ENCODE results near the gene CIAO3.
"Not testable (repeated sequence)": the region's sequence is repeated elsewhere in the genome, so short reads cannot be mapped to it uniquely, and the experiment has no call there.

CIAO3 gene

DNA sequence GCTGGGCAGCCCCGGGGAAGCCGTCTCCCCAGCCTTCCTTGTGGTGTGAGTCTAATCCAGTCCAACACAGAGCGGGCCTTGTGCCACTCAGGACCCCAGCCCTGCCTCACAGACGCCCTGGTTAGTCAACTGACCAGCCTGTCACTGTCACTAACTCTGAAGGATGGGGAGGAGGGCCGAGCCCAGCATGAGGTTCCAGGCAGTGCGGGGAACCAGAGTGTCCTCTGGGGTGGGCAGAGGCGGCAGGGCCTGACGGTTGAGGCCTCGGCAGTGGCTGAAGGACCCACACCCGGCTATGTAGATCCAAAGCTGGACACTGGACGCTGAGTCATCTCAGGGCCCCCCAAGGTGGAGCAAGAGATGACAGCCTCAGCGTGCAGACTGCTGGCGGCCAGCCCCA, 38.8 kb upstream of the CIAO3 start:
- H4K20me1 ChIP-seq: peaks cover 0 to 46% (median 17%) of the 10 kb centered on the region in 11 experiments; a peak in 17 of 22 replicates
- no peaks in the 10 kb centered on the region for H3K9me3 ChIP-seq (replicated peaks in 1 of 11)
- TF ChIP-seq Cebpa-rat (IDR thresholded peaks at IDR 0.05): no peak
- peaks cover 0 to 23% (median 0%) of the 10 kb centered on the region in 11 experiments; a peak in 4 of 22 replicates for H3K27me3 ChIP-seq
- peaks cover 0 to 4% (median 0%) of the 10 kb centered on the region in 11 experiments; a peak in 3 of 22 replicates for H3K36me3 ChIP-seq
- H3K4me1 ChIP-seq: peaks cover 19 to 63% (median 50%) of the 10 kb centered on the region in 10 experiments
- no peak overlapping the region for H3K9ac ChIP-seq
- H3K4me2 ChIP-seq: 0 out of 22 replicates have a peak overlapping the region, but pooled peaks of 1 of the 11 experiments have one; percentile 6
- no peak overlapping the region for H3K27ac ChIP-seq
- H3K4me3 ChIP-seq: no peak overlapping the region

DNA sequence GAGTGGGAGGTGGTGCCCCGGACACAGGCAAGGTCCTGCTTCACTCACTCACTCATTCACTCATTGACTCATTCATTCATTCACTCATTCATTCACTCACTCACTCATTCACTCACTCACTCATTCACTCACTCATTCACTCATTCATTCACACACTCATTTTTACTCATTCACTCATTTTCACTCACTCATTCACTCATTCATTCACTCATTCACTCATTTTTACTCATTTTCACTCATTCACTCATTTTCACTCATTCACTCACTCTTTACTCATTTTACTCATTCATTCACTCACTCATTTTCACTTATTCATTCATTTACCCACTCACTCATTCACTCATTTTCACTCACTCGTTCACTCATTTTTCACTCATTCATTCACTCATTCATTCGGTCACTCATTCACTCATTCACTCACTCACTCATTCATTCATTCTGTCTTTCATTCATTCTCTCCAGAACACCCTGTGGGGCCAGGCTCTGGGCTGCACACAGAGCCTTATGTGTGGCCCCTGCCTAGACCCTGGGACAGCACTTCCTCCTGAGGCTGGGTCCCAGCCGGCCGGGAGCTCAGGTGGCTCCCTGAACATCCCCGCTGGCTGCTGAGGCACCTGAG, 38.2 kb upstream of the CIAO3 start:
- Histone ChIP-seq H3K4me2 (peak overlapping the region in 9 of 11 experiments; percentile 70 to 89 (median 75); a peak in 15 of 22 replicates), H3K36me3 (no peaks in the 10 kb centered on the region), H4K20me1 (peaks cover 0 to 40% (median 13%) of the 10 kb centered on the region in 11 experiments; a peak in 11 of 22 replicates), H3K27me3 (peaks cover 0 to 23% (median 0%) of the 10 kb centered on the region in 11 experiments; a peak in 4 of 22 replicates), H3K27ac (no peak overlapping the region), H3K9me3 (replicated peaks in 1 of 11) (no peaks in the 10 kb centered on the region), H3K4me1 (peaks cover 19 to 62% (median 49%) of the 10 kb centered on the region in 10 experiments), H3K4me3 (no peak overlapping the region), H3K9ac (no peak overlapping the region)
- no peak for TF ChIP-seq Cebpa-rat (IDR thresholded peaks at IDR 0.05)

DNA sequence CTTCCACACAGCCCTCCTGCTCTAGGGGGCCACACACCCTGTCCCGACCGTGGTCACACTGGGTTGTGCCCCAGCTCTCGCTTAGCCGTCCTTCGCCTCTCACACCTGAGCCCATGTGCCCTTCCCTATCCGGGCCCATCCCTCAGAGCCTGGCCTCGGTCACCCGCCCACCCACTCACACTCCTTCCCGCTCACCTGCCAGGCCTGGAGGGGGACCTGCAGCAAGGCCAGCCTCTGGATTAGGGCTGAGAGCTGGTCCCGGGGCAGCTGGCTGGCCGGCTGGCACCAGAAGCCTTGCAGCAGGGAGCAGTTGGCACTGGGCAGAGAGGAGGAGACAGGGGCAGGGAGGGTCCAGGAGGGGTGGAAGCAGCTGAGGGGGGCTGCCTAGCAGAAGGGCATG, 37.6 kb upstream of the CIAO3 start:
- peaks cover 19 to 56% (median 45%) of the 10 kb centered on the region in 10 experiments for H3K4me1 ChIP-seq
- TF ChIP-seq Cebpa-rat (IDR thresholded peaks at IDR 0.05): no peak
- H3K9me3 ChIP-seq (replicated peaks in 1 of 11): no peaks in the 10 kb centered on the region
- no peak overlapping the region for H3K27ac ChIP-seq
- peaks cover 0 to 35% (median 10%) of the 10 kb centered on the region in 11 experiments; a peak in 9 of 22 replicates for H4K20me1 ChIP-seq
- H3K4me2 ChIP-seq: peak overlapping the region; percentile 41 to 89 (median 74); a peak in 21 of 22 replicates
- H3K4me3 ChIP-seq: no peak overlapping the region
- peaks cover 0 to 23% (median 0%) of the 10 kb centered on the region in 11 experiments; a peak in 4 of 22 replicates for H3K27me3 ChIP-seq
- peak overlapping the region in 2 of 11 experiments; percentile 3 to 50; a peak in 1 of 22 replicates for H3K9ac ChIP-seq
- H3K36me3 ChIP-seq: no peaks in the 10 kb centered on the region

DNA sequence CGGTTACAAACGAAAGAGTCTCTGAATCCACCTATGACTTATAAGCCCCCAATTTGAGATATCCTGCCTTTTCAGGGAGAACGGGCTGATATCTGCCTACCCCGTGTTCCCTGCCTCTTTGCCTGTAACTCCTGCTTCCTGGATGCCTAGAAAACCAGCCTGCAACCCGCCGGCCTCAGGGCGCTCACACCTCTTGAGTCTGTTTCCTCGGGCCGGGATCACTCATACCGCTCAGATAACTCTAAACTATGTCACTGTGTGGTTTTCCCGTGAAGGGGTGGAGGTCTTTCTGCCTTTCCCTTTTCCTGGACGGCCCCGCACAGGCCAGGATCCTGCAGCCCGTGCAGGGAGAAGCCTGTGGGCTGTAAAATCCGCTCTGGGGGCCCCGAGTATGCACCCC, 37.0 kb upstream of the CIAO3 start:
- Histone ChIP-seq H3K27ac (0 out of 22 replicates have a peak overlapping the region, but pooled peaks of 1 of the 11 experiments have one; percentile 2), H3K9me3 (replicated peaks in 1 of 11) (no peaks in the 10 kb centered on the region), H4K20me1 (peaks cover 0 to 28% (median 5%) of the 10 kb centered on the region in 11 experiments; a peak in 9 of 22 replicates), H3K4me2 (peak overlapping the region; percentile 41 to 89 (median 74)), H3K27me3 (peaks cover 0 to 18% (median 0%) of the 10 kb centered on the region in 11 experiments; a peak in 4 of 22 replicates), H3K4me1 (peaks cover 19 to 50% (median 39%) of the 10 kb centered on the region in 10 experiments), H3K36me3 (no peaks in the 10 kb centered on the region), H3K9ac (peak overlapping the region in 8 of 11 experiments; percentile 2 to 50 (median 16); a peak in 8 of 22 replicates), H3K4me3 (0 out of 20 replicates have a peak overlapping the region, but pooled peaks of 1 of the 10 experiments have one; percentile 5)
- TF ChIP-seq Cebpa-rat (IDR thresholded peaks at IDR 0.05): no peak

DNA sequence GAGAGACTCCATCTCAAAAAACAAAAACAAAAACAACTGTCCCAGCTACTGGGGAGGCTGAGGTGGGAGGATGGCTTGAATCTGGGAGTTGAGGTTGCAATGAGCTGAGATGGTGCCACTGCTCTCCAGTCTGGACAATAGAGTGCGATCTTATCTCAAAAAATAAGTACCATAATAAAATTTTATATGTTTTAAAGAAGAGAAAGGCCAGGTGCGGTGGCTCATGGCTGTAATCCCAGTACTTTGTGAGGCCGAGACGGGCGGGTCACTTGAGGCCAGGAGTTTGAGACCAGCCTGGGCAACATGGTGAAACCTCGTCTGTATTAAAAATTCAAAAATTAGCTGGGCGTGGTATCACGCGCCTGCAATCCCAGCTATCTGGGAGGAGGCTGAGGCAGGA, 36.0 kb upstream of the CIAO3 start:
- H3K9ac ChIP-seq: peak overlapping the region in 4 of 11 experiments; percentile 11 to 50 (median 26); a peak in 6 of 22 replicates
- no peaks in the 10 kb centered on the region for H3K36me3 ChIP-seq
- peak overlapping the region in 9 of 11 experiments; percentile 70 to 89 (median 75); a peak in 19 of 22 replicates for H3K4me2 ChIP-seq
- H3K4me3 ChIP-seq: no peak overlapping the region
- H3K9me3 ChIP-seq (replicated peaks in 1 of 11): no peaks in the 10 kb centered on the region
- no peak overlapping the region for H3K27ac ChIP-seq
- peaks cover 0 to 18% (median 0%) of the 10 kb centered on the region in 11 experiments; a peak in 5 of 22 replicates for H4K20me1 ChIP-seq
- peaks cover 0 to 12% (median 0%) of the 10 kb centered on the region in 11 experiments; a peak in 3 of 22 replicates for H3K27me3 ChIP-seq
- peaks cover 18 to 42% (median 31%) of the 10 kb centered on the region in 10 experiments for H3K4me1 ChIP-seq
- TF ChIP-seq Cebpa-rat (IDR thresholded peaks at IDR 0.05): no peak

DNA sequence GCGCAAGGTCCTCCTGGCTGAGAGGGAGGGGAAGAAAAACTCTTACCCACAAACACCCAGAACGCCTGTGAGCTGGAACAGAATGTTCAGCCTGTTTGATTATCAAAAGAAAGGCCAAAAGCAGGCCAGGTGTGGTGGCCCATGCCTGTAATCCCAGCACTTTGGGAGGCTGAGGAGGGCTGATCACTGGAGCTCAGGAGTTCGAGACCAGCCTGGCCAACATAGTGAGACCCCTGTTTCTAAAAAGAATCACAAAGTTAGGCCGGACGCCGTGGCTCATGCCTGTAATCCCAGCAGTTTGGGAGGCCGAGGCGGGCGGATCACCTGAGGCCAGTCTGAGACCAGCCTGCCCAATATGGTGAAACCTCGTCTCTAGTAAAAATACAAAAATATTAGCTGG, 35.5 kb upstream of the CIAO3 start:
- not testable (repeated sequence) for H3K9me3 ChIP-seq (replicated peaks in 1 of 11); H3K36me3 ChIP-seq; H3K9ac ChIP-seq; H3K27ac ChIP-seq; H3K4me3 ChIP-seq
- H4K20me1 ChIP-seq: peaks cover 0 to 13% (median 0%) of the 10 kb centered on the region in 11 experiments; a peak in 4 of 22 replicates
- peaks cover 15 to 42% (median 30%) of the 10 kb centered on the region in 10 experiments for H3K4me1 ChIP-seq
- H3K4me2 ChIP-seq: peak overlapping the region in 3 of 11 experiments; percentile 74 to 89 (median 77); a peak in 6 of 22 replicates
- H3K27me3 ChIP-seq: peaks cover 0 to 12% (median 0%) of the 10 kb centered on the region in 11 experiments; a peak in 3 of 22 replicates

DNA sequence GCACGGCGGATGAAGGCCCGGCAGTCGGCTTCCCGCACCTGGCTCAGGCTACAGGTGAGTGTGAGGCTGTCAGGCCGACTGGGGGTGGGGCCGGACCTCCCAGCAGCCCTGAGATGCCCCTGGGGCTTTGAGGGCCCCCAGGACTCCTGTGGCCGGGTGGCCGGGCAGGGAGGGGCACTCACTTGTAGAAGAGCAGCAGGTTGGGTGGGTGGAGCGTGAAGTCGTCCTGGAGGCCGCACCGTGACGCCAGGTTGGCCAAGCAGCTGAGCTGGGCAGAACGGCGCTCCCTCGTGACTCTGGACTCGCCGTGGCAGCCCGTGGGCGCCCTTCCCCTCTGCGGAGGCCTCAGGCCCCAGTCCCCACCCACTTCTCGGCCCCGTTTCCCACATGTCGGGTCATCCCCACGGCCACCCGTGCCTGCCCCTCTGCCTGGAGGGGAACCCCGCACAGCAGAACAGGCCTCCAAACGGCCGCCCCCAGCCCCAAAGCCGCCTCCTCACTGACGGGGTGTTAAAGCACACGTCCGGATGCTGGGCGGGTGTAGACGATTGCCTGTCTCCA, 34.5 kb upstream of the CIAO3 start:
- Histone ChIP-seq H3K9me3 (replicated peaks in 1 of 11) (no peaks in the 10 kb centered on the region), H3K4me3 (no peak overlapping the region), H4K20me1 (peaks cover 0 to 8% (median 0%) of the 10 kb centered on the region in 11 experiments; a peak in 3 of 22 replicates), H3K27me3 (peaks cover 0 to 12% (median 0%) of the 10 kb centered on the region in 11 experiments; a peak in 3 of 22 replicates), H3K4me1 (peaks cover 15 to 42% (median 28%) of the 10 kb centered on the region in 10 experiments), H3K27ac (no peak overlapping the region), H3K36me3 (no peaks in the 10 kb centered on the region), H3K4me2 (no peak overlapping the region), H3K9ac (0 out of 22 replicates have a peak overlapping the region, but pooled peaks of 1 of the 11 experiments have one; percentile 5)
- TF ChIP-seq Cebpa-rat (IDR thresholded peaks at IDR 0.05): no peak

DNA sequence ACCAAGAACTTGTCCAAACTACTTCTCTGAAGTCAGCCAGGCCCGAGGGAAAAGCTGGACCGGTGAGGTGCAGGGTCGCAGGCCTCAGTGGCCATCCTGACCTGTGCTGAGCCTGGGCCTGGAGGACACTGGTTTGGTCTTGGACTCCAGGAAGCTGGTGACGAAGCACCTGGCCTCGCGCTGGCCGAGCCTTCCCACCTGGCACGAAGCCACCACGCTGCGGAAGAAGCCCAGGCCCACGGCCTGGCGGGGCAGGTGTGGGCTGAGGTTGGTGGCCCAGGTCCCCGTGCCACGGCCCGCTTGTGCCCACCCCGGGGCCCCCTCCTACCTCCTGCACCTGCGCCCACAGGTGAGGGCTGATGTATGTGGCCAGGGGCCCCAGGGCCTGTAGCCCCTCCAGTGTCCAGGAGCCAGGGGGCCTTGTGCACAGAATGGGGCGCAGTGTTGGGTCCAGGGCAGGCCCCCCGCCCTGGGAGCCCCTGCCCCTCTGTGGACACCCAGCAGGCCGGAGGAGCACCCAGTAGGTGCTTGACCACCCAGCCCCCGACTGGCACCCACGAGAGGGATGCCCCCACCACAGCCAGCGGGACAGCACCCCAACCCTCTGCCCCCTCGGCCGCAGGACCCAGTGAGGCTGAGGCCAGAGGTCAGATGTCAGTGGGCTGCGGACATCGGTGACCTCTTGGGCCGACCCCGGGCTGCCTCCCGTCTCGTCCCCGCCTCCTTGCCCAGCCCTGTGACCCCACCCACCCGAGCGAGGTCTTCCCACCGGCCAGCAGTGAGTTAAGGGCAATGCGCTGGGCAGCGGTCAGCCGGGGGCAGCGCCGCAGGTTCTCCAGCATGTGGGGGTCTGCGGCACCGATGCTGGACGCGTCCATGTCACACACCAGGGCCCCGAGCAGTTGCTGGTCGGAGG, 33.5 kb upstream of the CIAO3 start:
- no peak overlapping the region for H3K4me3 ChIP-seq
- H3K36me3 ChIP-seq: no peaks in the 10 kb centered on the region
- no peak overlapping the region for H3K27ac ChIP-seq
- H3K4me2 ChIP-seq: no peak overlapping the region
- no peak for TF ChIP-seq Cebpa-rat (IDR thresholded peaks at IDR 0.05)
- peaks cover 0 to 12% (median 0%) of the 10 kb centered on the region in 11 experiments; a peak in 3 of 22 replicates for H3K27me3 ChIP-seq
- peaks cover 15 to 40% (median 27%) of the 10 kb centered on the region in 10 experiments for H3K4me1 ChIP-seq
- no peaks in the 10 kb centered on the region for H3K9me3 ChIP-seq (replicated peaks in 1 of 11)
- H4K20me1 ChIP-seq: peaks cover 0 to 8% (median 0%) of the 10 kb centered on the region in 11 experiments; a peak in 2 of 22 replicates
- no peak overlapping the region for H3K9ac ChIP-seq
